Stimulated activated CD4-positive, alpha-beta T cell treated with anti-CD3 and anti-CD28 coated beads, TNF-alpha, amount 100 ng/mL, for 24 hours (primary cell): Measurements from ENCODE around the gene ANKRD16.
"Not testable (repeated sequence)": the region's sequence is repeated elsewhere in the genome, so short reads cannot be mapped to it uniquely, and the experiment has no call there.

Experiments
- DNase-seq, 3 experiments: peaks; one replicate each; pipeline ENCODE4 v3.0.0-alpha.2; 2020; ENCODE audit warnings: low read depth in 3 of 3

Gene ANKRD16

GRCh38 chr10:5876181-5876768 is 13.4 kb downstream of the ANKRD16 start:
- DNase-seq, result no peak

GRCh38 chr10:5873515-5873995 is 16.1 kb downstream of the ANKRD16 start:
- DNase-seq, result peak; percentile 41 to 65 (median 41)

DNA sequence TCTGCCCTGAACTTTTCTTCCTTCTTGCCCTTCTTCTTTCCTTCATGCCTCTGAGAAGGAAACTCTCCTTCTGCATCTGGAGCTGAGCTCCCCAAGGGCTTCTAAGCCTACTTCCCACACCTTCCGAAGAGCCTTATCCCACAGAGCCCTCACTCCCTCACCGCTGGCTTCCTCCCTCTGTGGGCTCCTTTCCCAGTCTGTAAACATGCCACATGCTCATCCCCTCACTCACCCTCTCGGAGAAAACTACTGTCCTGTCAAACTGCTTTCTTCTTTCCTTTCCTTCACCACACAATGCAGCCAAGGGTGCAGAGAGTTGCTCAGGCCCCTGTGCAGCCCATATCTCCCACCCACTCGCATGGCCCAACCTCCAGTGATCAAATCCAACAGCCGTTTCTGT is 18.1 kb downstream of the ANKRD16 start:
- no peak for DNase-seq

GRCh38 chr10:5869156-5869555 is 20.5 kb downstream of the ANKRD16 start:
- no peak for DNase-seq

- DNase-seq, result not testable (repeated sequence)
Measured at GRCh38 chr10:5868383-5868782, 21.3 kb downstream of the ANKRD16 start.

DNA sequence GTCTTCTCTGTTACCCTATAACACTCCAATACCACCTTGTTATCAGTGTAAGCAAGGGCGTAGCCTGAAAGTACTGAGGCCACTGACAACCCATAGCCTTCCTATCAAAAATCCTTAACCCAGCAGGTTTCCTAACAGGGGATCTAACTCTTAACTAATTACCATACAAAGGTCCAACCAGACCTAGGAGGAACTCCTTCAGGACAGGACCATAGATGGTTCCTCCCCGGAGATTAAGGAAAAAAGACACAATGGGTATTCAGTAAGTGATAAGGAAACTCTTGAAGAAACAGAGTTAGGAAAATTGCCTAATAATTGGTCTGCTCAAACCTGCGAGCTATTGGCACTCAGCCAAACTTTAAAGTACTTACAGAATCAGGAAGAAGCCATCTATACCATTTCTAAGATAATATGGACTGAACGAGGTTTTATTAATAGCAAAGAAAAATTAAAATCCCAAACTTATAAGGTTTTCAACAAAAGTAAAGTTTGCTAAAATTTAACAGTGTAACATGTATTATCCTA is 22.5 kb downstream of the ANKRD16 start:
- not testable (repeated sequence) for DNase-seq

GRCh38 chr10:5866451-5867081 is 23.1 kb downstream of the ANKRD16 start:
- not testable (repeated sequence) for DNase-seq

- not testable (repeated sequence) for DNase-seq
Measured at GRCh38 chr10:5862981-5863685, 26.6 kb downstream of the ANKRD16 start.

- DNase-seq, result no peak
Measured at GRCh38 chr10:5862360-5862961, 27.2 kb downstream of the ANKRD16 start.

GRCh38 chr10:5860066-5860465 is 29.6 kb downstream of the ANKRD16 start:
- DNase-seq, result no peak

DNA sequence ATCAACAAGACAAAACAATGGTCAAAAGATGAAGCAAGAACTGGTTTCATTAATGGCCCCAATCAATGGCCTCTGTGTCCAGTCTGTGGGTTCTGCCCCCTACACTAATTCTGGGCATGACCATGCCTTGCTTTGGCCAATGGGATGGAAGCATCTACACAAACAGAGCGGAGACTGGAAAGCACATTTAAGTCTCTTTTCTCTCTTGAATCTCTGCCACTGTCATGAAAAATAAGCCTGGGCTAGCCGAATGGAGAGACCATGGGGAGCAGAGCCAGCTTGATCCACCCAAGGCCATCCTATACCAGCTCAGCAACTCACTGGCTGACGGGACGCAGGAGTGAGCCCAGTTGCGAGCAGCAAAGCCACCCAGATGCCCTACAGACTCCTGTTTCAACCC is 30.9 kb downstream of the ANKRD16 start:
- no peak for DNase-seq

GRCh38 chr10:5856701-5857004 is 33.0 kb downstream of the ANKRD16 start:
- no peak for DNase-seq

GRCh38 chr10:5855979-5856700 is 33.6 kb downstream of the ANKRD16 start:
- no peak for DNase-seq

GRCh38 chr10:5854131-5854475 is 35.6 kb downstream of the ANKRD16 start:
- DNase-seq, result no peak

GRCh38 chr10:5846667-5847066 is 43.0 kb downstream of the ANKRD16 start:
- not testable (repeated sequence) for DNase-seq

DNA sequence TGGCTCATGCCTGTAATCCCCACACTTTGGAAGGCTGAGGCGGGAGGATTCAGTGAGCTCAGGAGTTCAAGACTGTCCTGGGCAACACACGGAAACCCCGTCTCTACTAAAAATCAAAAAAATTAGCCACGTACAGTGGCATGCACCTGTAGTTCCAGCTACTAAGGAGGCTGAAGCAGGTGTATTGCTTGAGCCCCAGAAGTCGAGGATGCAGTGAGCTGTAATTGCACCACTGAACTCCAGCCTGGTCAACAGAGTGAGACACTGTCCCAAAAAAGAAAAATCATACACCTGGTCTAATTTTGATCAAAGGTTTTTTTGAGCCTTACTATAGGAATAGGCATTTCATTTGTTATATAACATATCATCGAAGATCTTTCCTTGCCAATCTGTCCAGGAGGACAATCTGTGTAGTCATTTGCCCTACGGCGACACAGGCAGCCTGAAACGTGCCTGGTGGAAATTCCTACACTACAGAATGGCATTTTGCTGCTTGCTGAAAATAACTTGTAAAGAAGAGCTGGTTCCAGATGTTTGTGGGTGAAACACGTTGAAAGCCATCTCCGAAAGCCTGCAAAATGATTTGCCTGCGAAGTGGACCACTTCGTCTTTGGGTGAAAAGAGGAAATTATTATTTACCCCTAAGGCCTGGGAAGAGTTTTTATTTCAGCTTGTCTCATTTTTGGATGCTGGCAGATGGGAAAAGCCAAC is 45.2 kb downstream of the ANKRD16 start:
- DNase-seq, result no peak

DNA sequence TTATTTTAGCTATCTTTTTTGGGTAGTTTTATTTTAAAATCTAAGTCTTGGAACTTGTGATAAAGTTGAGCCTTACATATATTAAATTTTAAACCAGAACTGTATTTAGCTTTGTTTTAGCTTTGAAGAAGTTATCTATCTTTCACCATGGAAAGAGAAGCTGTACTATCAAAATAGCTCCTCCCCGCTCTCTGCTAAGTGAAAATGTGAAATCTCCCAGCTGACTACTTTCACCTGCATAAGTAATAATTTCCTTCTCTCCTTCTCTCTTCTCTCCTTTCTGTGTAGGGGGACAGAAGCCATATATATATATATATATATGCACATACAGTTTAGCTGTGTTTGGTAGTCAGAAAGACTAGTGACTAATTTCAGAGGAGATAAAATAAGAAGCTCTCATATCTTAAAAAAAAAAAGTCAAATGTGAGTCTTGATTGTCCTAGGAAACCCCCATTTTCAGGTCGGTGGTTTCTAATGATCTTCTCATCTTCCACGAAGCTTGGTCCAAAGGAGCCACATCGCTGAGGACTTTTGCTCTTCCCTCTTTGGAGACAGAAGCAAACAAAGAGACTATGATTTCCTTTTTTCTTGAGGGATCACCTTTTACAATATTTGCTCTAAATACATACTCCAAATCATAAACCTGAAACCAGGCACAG is 45.9 kb downstream of the ANKRD16 start:
- no peak for DNase-seq

GRCh38 chr10:5841965-5842364 is 47.7 kb downstream of the ANKRD16 start:
- DNase-seq, result no peak

DNA sequence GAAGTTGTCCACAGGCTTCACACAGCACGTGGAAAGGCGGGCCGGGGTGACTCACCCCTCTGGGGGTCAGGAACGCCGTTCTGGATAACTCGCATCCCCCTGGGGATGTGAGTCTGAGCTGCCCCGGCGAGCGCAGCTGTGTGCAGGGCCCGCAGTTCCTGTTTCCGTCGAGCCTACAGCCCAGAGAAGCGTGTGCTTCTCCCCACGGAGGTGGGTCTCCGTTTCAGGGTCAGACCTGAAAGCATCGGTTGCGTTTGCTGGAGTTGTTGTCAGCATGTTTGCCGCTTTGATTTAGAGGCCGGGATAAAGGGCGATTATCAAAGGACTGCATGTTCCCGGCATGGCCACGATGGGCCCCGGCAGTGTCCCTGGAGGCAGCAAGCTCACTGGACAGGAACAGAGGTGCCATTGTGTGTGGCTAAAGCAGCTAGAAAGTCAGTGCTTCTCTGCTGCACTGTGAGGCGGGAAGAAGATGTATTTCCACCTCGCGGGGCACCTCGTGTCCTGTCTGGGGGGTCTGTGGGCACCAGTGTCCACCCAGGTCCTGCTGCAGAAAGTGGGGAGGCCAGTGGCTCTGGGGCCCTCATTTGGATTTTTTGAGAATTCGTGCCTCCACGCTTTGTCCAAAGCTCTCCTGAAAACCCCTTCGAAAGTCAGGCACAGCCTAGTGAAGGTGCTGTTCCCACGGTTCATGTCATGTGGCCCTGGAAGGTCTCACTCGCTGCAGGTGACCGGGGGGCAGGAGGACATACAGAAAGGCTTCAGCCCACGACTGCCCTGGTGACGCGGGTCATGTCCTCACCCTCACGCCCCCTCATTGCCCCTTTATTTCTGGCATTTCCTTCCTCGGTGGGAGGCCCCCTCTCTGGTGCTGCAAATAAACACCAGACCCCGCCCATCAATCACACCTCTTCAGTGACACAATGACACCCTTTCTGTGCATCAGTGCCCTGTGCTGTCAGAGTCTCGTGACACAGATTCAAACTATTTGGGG is 49.1 kb downstream of the ANKRD16 start:
- DNase-seq, result no peak
